H9 (cell line): ENCODE measurements around the gene MMP15. TPM values are rescaled to one million over a fixed set of nuclear protein-coding genes. Genes with fewer than 3 reads are reported as not detected.
A peak's percentile ranks its signal among the peaks of the same experiment; 100 is the strongest.

ENCODE experiments used
- DNase-seq: peaks from one replicate; pipeline ENCODE4 v3.0.0-alpha.2; 2017
- H2AFZ ChIP-seq: one replicate; pipeline ENCODE4 v1.6.1; 2013; ENCODE audit warnings: mild to moderate bottlenecking, low read length, control low read depth, moderate library complexity
- H2AK5ac ChIP-seq: 2 replicates; pipeline ENCODE4 v1.6.1; 2013; ENCODE audit warnings: low read length, control low read depth, mixed read lengths; ENCODE audit not compliant: insufficient read length
- H2BK120ac ChIP-seq: one replicate; pipeline ENCODE4 v1.6.1; 2013; ENCODE audit warnings: low read depth, mild to moderate bottlenecking, low read length, control low read depth, inconsistent platforms; ENCODE audit not compliant: poor library complexity, severe bottlenecking
- H2BK12ac ChIP-seq: 2 replicates; pipeline ENCODE4 v1.6.1; 2013; ENCODE audit warnings: low read length, control low read depth, mixed read lengths, low read depth; ENCODE audit not compliant: insufficient read length
- H2BK15ac ChIP-seq: 2 replicates; pipeline ENCODE4 v1.6.1; 2013; ENCODE audit warnings: low read depth, low read length, control low read depth
- H2BK20ac ChIP-seq: one replicate; pipeline ENCODE4 v1.6.1; 2013; ENCODE audit warnings: low read depth, mild to moderate bottlenecking, low read length, control low read depth, inconsistent platforms; ENCODE audit not compliant: poor library complexity, severe bottlenecking
- H2BK5ac ChIP-seq: 2 replicates; pipeline ENCODE4 v1.6.1; 2013; ENCODE audit warnings: low read length, control low read depth, mixed read lengths; ENCODE audit not compliant: insufficient read length
- H3K14ac ChIP-seq: 2 replicates; pipeline ENCODE4 v1.6.1; 2013; ENCODE audit warnings: low read length, control low read depth; ENCODE audit not compliant: insufficient read depth
- H3K18ac ChIP-seq: 2 replicates; pipeline ENCODE4 v1.6.1; 2013; ENCODE audit warnings: low read depth, mild to moderate bottlenecking, mixed read lengths, low read length, control low read depth; ENCODE audit not compliant: insufficient read length
- H3K23ac ChIP-seq: 2 replicates; pipeline ENCODE4 v1.6.1; 2013; ENCODE audit warnings: low read length, control low read depth, mixed read lengths, low read depth; ENCODE audit not compliant: insufficient read length
- H3K23me2 ChIP-seq: 2 replicates; pipeline ENCODE4 v1.6.1; 2013; ENCODE audit warnings: low read depth, mild to moderate bottlenecking, mixed read lengths, low read length, control low read depth; ENCODE audit not compliant: insufficient read length, poor library complexity, severe bottlenecking
- H3K27ac ChIP-seq: 2 replicates; pipeline ENCODE4 v1.5.1; 2013; ENCODE audit warnings: low read length, control low read depth, mixed read lengths, low read depth; ENCODE audit not compliant: insufficient read length
- H3K27me3 ChIP-seq: 2 replicates; pipeline ENCODE4 v1.6.1; 2013; ENCODE audit warnings: low read length, control low read depth, inconsistent platforms; ENCODE audit not compliant: insufficient read depth
- H3K4ac ChIP-seq: 2 replicates; pipeline ENCODE4 v1.6.1; 2013; ENCODE audit warnings: low read depth, mild to moderate bottlenecking, control low read depth, inconsistent platforms, low read length, moderate library complexity
- H3K4me1 ChIP-seq: 2 replicates; pipeline ENCODE4 v1.6.1; 2013; ENCODE audit warnings: low read length, control low read depth, inconsistent platforms; ENCODE audit not compliant: insufficient read depth
- H3K4me2 ChIP-seq: 2 replicates; pipeline ENCODE4 v1.6.1; 2013; ENCODE audit warnings: low read length, control low read depth, mixed read lengths; ENCODE audit not compliant: insufficient read length, insufficient read depth
- H3K56ac ChIP-seq: 2 replicates; pipeline ENCODE4 v1.6.1; 2013; ENCODE audit warnings: low read depth, mild to moderate bottlenecking, mixed read lengths, low read length, control low read depth; ENCODE audit not compliant: insufficient read length
- H3K79me1 ChIP-seq: 2 replicates; pipeline ENCODE4 v1.6.1; 2013; ENCODE audit warnings: low read depth, mild to moderate bottlenecking, moderate library complexity, low read length, control low read depth, inconsistent platforms; ENCODE audit not compliant: insufficient read depth, poor library complexity, severe bottlenecking
- H3K79me2 ChIP-seq: 2 replicates; pipeline ENCODE4 v1.6.1; 2013; ENCODE audit warnings: low read length, control low read depth, inconsistent platforms; ENCODE audit not compliant: insufficient read depth
- H3K9ac ChIP-seq: 2 replicates; pipeline ENCODE4 v1.6.1; 2013; ENCODE audit warnings: low read length, control low read depth, mixed read lengths; ENCODE audit not compliant: insufficient read length; ENCODE audit errors: extremely low read depth
- H3K9me3 ChIP-seq: one replicate; pipeline ENCODE4 v1.6.1; 2013; ENCODE audit warnings: low read depth, low read length, inconsistent platforms; ENCODE audit not compliant: control insufficient read depth
- H3T11ph ChIP-seq: one replicate; pipeline ENCODE4 v1.6.1; 2013; ENCODE audit warnings: mild to moderate bottlenecking, low read length, control low read depth, inconsistent platforms
- H4K20me1 ChIP-seq: one replicate; pipeline ENCODE4 v1.6.1; 2013; ENCODE audit not compliant: control insufficient read depth, insufficient read length, insufficient read depth
- H4K5ac ChIP-seq: 2 replicates; pipeline ENCODE4 v1.6.1; 2013; ENCODE audit warnings: low read depth, mild to moderate bottlenecking, mixed read lengths, low read length, control low read depth; ENCODE audit not compliant: insufficient read length
- H4K8ac ChIP-seq: replicated peaks from 2 replicates; pipeline ENCODE4 v1.6.1; 2013; ENCODE audit warnings: low read length, control low read depth, mixed read lengths, low read depth; ENCODE audit not compliant: insufficient read length
- H4K91ac ChIP-seq: 2 replicates; pipeline ENCODE4 v1.6.1; 2013; ENCODE audit warnings: low read depth, mild to moderate bottlenecking, moderate library complexity, mixed read lengths, low read length, control low read depth; ENCODE audit not compliant: insufficient read length
- H3K27ac Mint-ChIP-seq, 3 experiments: 2 replicates in 2 of 3; 3 replicates in 1 of 3; pipeline ENCODE4 v1.8.0; 2020 to 2021; ENCODE audit warnings: mixed read lengths in 3 of 3, mild to moderate bottlenecking in 1 of 3, moderate library complexity in 1 of 3
- H3K27me3 Mint-ChIP-seq: 2 replicates; pipeline ENCODE4 v1.8.0; 2021; ENCODE audit warnings: low read depth, mild to moderate bottlenecking, moderate library complexity, mixed read lengths
- H3K36me3 Mint-ChIP-seq, 3 experiments: 2 replicates in 2 of 3; 3 replicates in 1 of 3; pipeline ENCODE4 v1.8.0; 2020 to 2021; ENCODE audit warnings: low read depth in 3 of 3, mixed read lengths in 3 of 3; ENCODE audit not compliant: insufficient read depth in 1 of 3
- H3K4me1 Mint-ChIP-seq, 2 experiments: 2 replicates each; pipeline ENCODE4 v1.8.0; 2020; ENCODE audit warnings: mixed read lengths in 2 of 2
- H3K4me3 Mint-ChIP-seq, 2 experiments: 2 replicates in 1 of 2; 3 replicates in 1 of 2; pipeline ENCODE4 v1.8.0; 2020 to 2021; ENCODE audit warnings: mild to moderate bottlenecking in 2 of 2, mixed read lengths in 2 of 2, moderate library complexity in 1 of 2
- H3K9me3 Mint-ChIP-seq, 2 experiments: 2 replicates in 1 of 2; 3 replicates in 1 of 2; pipeline ENCODE4 v1.8.0; 2020; ENCODE audit warnings: mild to moderate bottlenecking in 2 of 2, mixed read lengths in 2 of 2, moderate library complexity in 1 of 2
- WGBS: extraction: QIAGEN DNeasy Blood & Tissue Kit; methylation state at CpG from one replicate; pipeline ENCODE4 v1.1.7; 2013; ENCODE audit warnings: missing lambda C conversion rate, low lambda C conversion rate, mixed read lengths; ENCODE audit not compliant: insufficient read length; ENCODE audit errors: extremely low coverage; 5-methylcytosine and 5-hydroxymethylcytosine counted together
- total RNA-seq: library from RNA; stranded (reverse); gene quantifications from 2 replicates; pipeline ENCODE4 v1.2.1, GENCODE V29; 2021
- TF ChIP-seq, protein P1 (sequence below): fragments of 200-600 bp; sonication (generic); conservative IDR thresholded peaks from 3 replicates; pipeline ENCODE4 v1.8.0; 2021; ENCODE audit warnings: antibody characterized with exemption, mild to moderate bottlenecking

Gene MMP15
- total RNA-seq, 1 experiment from 2014 or later = 32.9 TPM

DNA sequence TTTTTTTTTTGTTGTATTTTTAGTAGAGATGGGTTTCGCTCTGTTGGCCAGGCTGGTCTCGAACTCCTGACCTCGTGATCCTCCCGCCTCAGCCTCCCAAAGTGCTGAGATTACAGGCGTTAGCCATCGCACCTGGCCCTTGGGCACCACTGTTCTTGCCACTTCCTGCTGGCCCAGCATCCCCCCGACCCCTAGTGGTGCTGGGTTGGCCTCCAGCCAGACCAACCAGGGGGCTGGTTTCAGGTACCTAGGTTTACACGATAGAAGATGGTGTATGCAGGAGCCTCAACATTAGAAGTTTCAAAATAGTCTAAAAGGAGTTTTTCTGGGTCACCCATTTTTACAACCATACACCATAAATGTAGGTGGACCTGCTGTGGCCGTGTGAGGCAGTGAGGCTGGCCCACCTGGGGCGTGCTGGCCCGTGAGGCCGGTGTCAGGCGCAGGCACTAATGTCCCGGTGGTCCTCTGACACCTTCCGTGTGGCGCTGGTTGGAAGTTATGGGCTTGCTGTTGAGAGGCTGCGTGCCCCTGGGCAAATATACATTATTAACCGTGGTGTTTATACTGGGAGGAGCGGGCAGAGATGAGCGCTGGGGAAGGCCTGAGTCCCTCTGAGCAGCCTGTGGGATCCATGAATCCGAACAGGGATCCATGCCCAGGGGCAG is 60.2 kb downstream of the MMP15 start:
- DNase-seq = no peak
- H3K9me3 ChIP-seq = no peaks in the 10 kb centered on the region
- H2BK20ac ChIP-seq = no peak overlapping the region
- whole genome bisulfite sequencing = no CpG with 5 or more reads among the region's 21 CpGs
- H3K9ac ChIP-seq = no peak overlapping the region
- no peak overlapping the region for H2BK120ac ChIP-seq
- TF ChIP-seq, protein P1, sequence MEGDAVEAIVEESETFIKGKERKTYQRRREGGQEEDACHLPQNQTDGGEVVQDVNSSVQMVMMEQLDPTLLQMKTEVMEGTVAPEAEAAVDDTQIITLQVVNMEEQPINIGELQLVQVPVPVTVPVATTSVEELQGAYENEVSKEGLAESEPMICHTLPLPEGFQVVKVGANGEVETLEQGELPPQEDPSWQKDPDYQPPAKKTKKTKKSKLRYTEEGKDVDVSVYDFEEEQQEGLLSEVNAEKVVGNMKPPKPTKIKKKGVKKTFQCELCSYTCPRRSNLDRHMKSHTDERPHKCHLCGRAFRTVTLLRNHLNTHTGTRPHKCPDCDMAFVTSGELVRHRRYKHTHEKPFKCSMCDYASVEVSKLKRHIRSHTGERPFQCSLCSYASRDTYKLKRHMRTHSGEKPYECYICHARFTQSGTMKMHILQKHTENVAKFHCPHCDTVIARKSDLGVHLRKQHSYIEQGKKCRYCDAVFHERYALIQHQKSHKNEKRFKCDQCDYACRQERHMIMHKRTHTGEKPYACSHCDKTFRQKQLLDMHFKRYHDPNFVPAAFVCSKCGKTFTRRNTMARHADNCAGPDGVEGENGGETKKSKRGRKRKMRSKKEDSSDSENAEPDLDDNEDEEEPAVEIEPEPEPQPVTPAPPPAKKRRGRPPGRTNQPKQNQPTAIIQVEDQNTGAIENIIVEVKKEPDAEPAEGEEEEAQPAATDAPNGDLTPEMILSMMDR = no peak
- H3K9me3 Mint-ChIP-seq = no peaks in the 10 kb centered on the region; a peak in 1 of 5 replicates
- no peak overlapping the region for H3K18ac ChIP-seq
- no peak overlapping the region for H3K4ac ChIP-seq
- H3K36me3 Mint-ChIP-seq = no peaks in the 10 kb centered on the region
- H3K27me3 Mint-ChIP-seq = peaks cover 8% of the 10 kb centered on the region
- no peak overlapping the region for H3K27ac ChIP-seq
- H2BK5ac ChIP-seq = no peak overlapping the region
- H4K5ac ChIP-seq = no peak overlapping the region
- no peaks in the 10 kb centered on the region for H3K23me2 ChIP-seq
- no peaks in the 10 kb centered on the region for H3K27me3 ChIP-seq
- H4K8ac ChIP-seq = no peak overlapping the region
- no peak overlapping the region for H2BK12ac ChIP-seq
- H3K4me2 ChIP-seq = no peak overlapping the region
- no peak overlapping the region for H2AFZ ChIP-seq
- no peak overlapping the region for H3K23ac ChIP-seq
- no peaks in the 10 kb centered on the region for H4K20me1 ChIP-seq
- H3K79me1 ChIP-seq = no peaks in the 10 kb centered on the region
- no peak overlapping the region for H2BK15ac ChIP-seq
- peaks cover 17 to 18% of the 10 kb centered on the region in 2 experiments for H3K4me1 Mint-ChIP-seq
- no peak overlapping the region for H3K4me3 Mint-ChIP-seq
- H3K56ac ChIP-seq = no peak overlapping the region
- no peak overlapping the region for H4K91ac ChIP-seq
- H3K4me1 ChIP-seq = no peaks in the 10 kb centered on the region; the same call in 1 of the 2 replicates
- H3K14ac ChIP-seq = no peak overlapping the region
- no peaks in the 10 kb centered on the region for H3K79me2 ChIP-seq
- 0 out of 7 replicates have a peak overlapping the region, but pooled peaks of 1 of the 3 experiments have one; percentile 25 for H3K27ac Mint-ChIP-seq
- H3T11ph ChIP-seq = no peak overlapping the region
- no peak overlapping the region for H2AK5ac ChIP-seq
